HuH-7.5 (cell line): ENCODE data around the gene SPARC.
A peak's percentile ranks its signal among the peaks of the same experiment; 100 is the strongest.
"Not testable (repeated sequence)": the region's sequence is repeated elsewhere in the genome, so short reads cannot be mapped to it uniquely, and the experiment has no call there.

Experiments used
- DNase-seq: peaks from one replicate; pipeline ENCODE4 v3.0.0; 2011; ENCODE audit warnings: low spot score

SPARC gene

GRCh38 chr5:151700296-151700695 is 13.6 kb upstream of the SPARC start:
- DNase-seq: no peak

DNA sequence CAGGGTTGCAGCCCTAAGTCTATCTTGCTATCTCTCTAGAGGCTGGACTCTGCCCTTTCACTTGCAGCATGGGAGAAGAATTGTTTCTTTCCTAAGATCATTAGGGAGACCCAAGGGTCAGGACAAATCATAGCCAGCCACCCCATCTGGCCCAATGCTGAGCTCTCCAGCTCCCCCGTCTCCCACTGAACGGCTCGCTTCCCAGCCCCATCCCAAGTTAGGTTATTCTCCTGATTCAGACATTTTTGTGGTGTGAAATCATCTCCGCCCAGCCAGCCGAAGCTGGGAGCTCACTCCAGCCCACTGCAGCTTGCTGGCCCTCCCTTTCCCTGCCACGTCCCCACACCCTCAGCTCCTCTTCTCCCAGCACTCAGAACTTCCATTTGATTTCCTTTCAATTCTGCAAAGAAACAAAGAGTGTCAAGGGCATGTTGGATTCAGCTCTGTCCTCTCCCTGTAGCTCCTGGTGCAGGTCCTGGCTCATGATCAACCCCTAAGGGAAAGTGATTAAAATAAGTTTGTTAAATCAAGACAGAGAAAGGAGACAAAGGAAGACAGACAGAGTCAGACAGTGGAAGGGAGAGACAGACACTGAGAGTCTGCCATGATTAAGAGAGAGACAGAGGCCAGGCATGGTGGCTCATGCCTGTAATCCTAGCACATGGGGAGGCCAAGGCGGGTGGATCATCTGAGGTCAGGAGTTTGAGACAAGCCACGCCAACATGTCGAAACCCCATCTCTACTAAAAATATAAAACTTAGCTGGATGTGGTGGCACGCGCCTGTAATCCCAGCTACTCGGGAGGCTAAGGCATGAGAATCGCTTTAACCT is 12.6 kb upstream of the SPARC start:
- DNase-seq: peak; percentile 34

- not testable (repeated sequence) for DNase-seq
Observed at GRCh38 chr5:151698081-151698480, 11.4 kb upstream of the SPARC start.

DNA sequence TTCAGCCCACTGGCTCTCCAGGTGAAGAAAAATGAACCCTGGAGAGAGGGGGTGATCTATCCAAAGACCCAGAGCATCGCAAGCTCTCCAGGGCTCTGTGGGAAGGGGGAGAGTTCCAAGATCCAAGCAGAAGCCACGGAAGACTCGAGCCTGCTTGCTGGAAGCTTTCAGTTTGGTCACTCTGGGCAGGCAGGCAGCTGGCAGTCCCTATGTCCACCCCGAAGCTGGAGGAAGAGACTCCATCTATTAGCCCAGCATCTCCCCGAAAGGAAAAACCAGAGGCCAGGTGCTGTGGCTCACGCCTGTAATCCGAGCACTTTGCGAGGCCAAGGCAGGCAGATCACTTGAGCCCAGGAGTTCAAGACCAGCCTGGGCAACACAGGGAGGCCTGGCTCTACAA is 10.7 kb upstream of the SPARC start:
- DNase-seq: no peak

- DNase-seq: no peak
Observed at GRCh38 chr5:151696470-151697061, 9.9 kb upstream of the SPARC start.

GRCh38 chr5:151695464-151695863 is 8.7 kb upstream of the SPARC start:
- DNase-seq: no peak

- DNase-seq: no peak
Observed at GRCh38 chr5:151694035-151694485, 7.3 kb upstream of the SPARC start.

GRCh38 chr5:151692312-151692711 is 5.6 kb upstream of the SPARC start:
- DNase-seq: no peak

GRCh38 chr5:151691706-151692105 is 5.0 kb upstream of the SPARC start:
- no peak for DNase-seq

- DNase-seq: not testable (repeated sequence)
Observed at GRCh38 chr5:151689591-151689990, 2.9 kb upstream of the SPARC start.

- DNase-seq: no peak
Observed at GRCh38 chr5:151688436-151688835, 1.7 kb upstream of the SPARC start.

DNA sequence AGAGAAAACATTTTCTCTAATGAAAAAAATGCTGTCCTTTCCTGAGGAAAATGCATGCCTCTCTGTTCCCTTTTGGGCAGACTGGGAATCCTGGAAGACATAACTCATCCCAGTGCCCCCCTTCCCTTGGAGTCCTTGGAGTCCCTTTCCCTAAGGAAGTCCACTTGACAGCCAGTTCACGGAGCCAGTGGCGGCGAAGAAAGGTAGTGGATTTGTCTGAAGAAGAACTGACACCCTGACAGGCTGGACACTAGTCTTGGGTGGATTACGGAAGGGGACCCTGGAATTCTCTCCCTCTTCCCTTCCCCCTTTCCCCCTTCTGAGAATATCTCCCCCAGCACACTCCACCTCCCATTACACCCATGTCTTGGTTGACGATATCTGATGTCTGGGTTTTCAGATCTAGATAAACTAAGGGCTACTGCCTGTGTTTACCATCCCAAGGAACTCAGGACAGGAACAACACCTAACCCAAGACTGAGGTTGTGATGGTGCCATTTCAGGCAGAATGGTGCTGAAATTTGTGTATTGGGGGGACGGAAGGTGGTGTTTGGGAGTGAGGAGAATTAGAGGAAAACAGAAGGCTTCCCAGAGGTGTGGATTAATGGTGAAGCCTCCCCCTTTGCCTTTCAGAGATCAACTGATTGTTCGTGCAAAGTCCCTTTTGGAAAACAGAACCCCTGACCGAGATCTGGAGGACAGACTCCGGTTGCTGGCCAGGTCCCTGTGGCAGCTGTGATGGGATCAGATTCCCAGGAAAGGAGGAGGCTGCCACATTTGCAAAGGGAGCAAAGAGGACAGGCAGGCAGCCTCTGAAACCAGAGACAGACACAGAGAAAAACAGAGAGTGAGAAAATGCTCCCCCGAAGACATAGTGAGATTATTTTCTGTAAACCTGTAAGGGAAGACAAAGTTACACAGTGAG is 704 bp downstream of the SPARC start:
- no peak for DNase-seq

GRCh38 chr5:151684690-151685361 is 1.9 kb downstream of the SPARC start:
- no peak for DNase-seq

- DNase-seq: no peak
Observed at GRCh38 chr5:151683986-151684588, 2.6 kb downstream of the SPARC start.

GRCh38 chr5:151683444-151683843 is 3.3 kb downstream of the SPARC start:
- DNase-seq: no peak

- DNase-seq: no peak
Observed at GRCh38 chr5:151682751-151683331, 3.9 kb downstream of the SPARC start.

- DNase-seq: no peak
Observed at GRCh38 chr5:151682240-151682639, 4.5 kb downstream of the SPARC start.

GRCh38 chr5:151680944-151681427 is 5.7 kb downstream of the SPARC start:
- DNase-seq: no peak

GRCh38 chr5:151680156-151680505 is 6.6 kb downstream of the SPARC start:
- DNase-seq: not testable (repeated sequence)

- no peak for DNase-seq
Observed at GRCh38 chr5:151679421-151680155, 7.1 kb downstream of the SPARC start.
